Naive thymus-derived CD4-positive, alpha-beta T cell (primary cell): Measurements from ENCODE around the gene CTU1. TPM values are rescaled to one million over a fixed set of nuclear protein-coding genes. Genes with fewer than 3 reads are reported as not detected.
"Not testable (repeated sequence)": the region's sequence is repeated elsewhere in the genome, so short reads cannot be mapped to it uniquely, and the experiment has no call there.

Experiments
- ATAC-seq: fragments of 150-1000 bp; cut with Tn5 transposase; 2 replicates; pipeline ENCODE4 v1.10.0; 2021; ENCODE audit warnings: mild to moderate bottlenecking, moderate library complexity
- CTCF ChIA-PET: fragments of 350-600 bp; sonication (Branson Sonifier 250); formaldehyde crosslinking; loops from one replicate; lab custom pipeline; 2021; ENCODE audit warnings: antibody characterized with exemption; lab: Charles Lee
- POLR2A ChIA-PET: fragments of 350-600 bp; sonication (Branson Sonifier 250); formaldehyde crosslinking; loops from one replicate; lab custom pipeline; 2021; ENCODE audit warnings: antibody characterized with exemption, inconsistent platforms; lab: Charles Lee
- DNase-seq, 9 donors: peaks; one replicate each; pipeline versions ENCODE4 v3.0.0 to v3.0.0-alpha.2; 2020 to 2022; ENCODE audit warnings: mixed read lengths in 1 of 9
- H3K27ac ChIP-seq: one replicate; pipeline ENCODE4 v1.7.0; 2013; ENCODE audit warnings: mild to moderate bottlenecking, low read depth, low read length, moderate library complexity
- H3K27me3 ChIP-seq, 2 donors: one replicate each; pipeline ENCODE4 v1.7.0; 2013; ENCODE audit warnings: low read length in 2 of 2, mild to moderate bottlenecking in 2 of 2, moderate library complexity in 2 of 2; ENCODE audit not compliant: control insufficient read depth in 2 of 2, insufficient read depth in 2 of 2
- H3K36me3 ChIP-seq, 3 experiments: 1 replicate in 2 of 3; 2 replicates in 1 of 3; pipeline ENCODE4 v1.7.0; 2013; ENCODE audit warnings: low read length in 3 of 3, mild to moderate bottlenecking in 3 of 3, moderate library complexity in 1 of 3; ENCODE audit not compliant: insufficient read depth in 3 of 3, control insufficient read depth in 2 of 3
- H3K4me1 ChIP-seq, 2 donors: one replicate each; pipeline ENCODE4 v1.7.0; 2013; ENCODE audit warnings: low read length in 2 of 2, mild to moderate bottlenecking in 2 of 2, moderate library complexity in 1 of 2; ENCODE audit not compliant: control insufficient read depth in 2 of 2, insufficient read depth in 2 of 2
- H3K4me3 ChIP-seq: 2 replicates; pipeline ENCODE4 v1.7.0; 2013; ENCODE audit warnings: mild to moderate bottlenecking, low read length
- H3K9me3 ChIP-seq, 3 experiments: 1 replicate in 2 of 3; 2 replicates in 1 of 3; pipeline ENCODE4 v1.7.0; 2013; ENCODE audit warnings: low read length in 3 of 3; ENCODE audit not compliant: control insufficient read depth in 2 of 3
- H3K27ac Mint-ChIP-seq, 9 donors: one replicate each; pipeline ENCODE4 v1.8.0; 2020 to 2022; ENCODE audit warnings: mixed read lengths in 9 of 9, mild to moderate bottlenecking in 8 of 9, moderate library complexity in 5 of 9, inconsistent platforms in 2 of 9
- H3K27me3 Mint-ChIP-seq, 5 donors: one replicate each; pipeline ENCODE4 v1.8.0; 2021 to 2022; ENCODE audit warnings: mixed read lengths in 5 of 5, mild to moderate bottlenecking in 1 of 5
- H3K36me3 Mint-ChIP-seq, 5 donors: one replicate each; pipeline ENCODE4 v1.8.0; 2020 to 2022; ENCODE audit warnings: mixed read lengths in 5 of 5, mild to moderate bottlenecking in 3 of 5, inconsistent platforms in 1 of 5
- H3K4me1 Mint-ChIP-seq, 7 donors: one replicate each; pipeline ENCODE4 v1.8.0; 2020 to 2022; ENCODE audit warnings: mixed read lengths in 7 of 7, mild to moderate bottlenecking in 3 of 7, inconsistent platforms in 1 of 7
- H3K4me3 Mint-ChIP-seq, 10 donors: one replicate each; pipeline ENCODE4 v1.8.0; 2020 to 2022; ENCODE audit warnings: mild to moderate bottlenecking in 10 of 10, mixed read lengths in 10 of 10, moderate library complexity in 6 of 10, inconsistent platforms in 2 of 10
- H3K9me3 Mint-ChIP-seq, 11 donors: one replicate each; pipeline ENCODE4 v1.8.0; 2020 to 2022; ENCODE audit warnings: mixed read lengths in 11 of 11, mild to moderate bottlenecking in 4 of 11, inconsistent platforms in 1 of 11, moderate library complexity in 1 of 11
- intact Hi-C, 2 donors: fragments of 100-400 bp; cut with micrococcal nuclease; formaldehyde crosslinking; loops; one replicate each; pipeline ENCODE4 v1.15.1; 2023
- polyA plus RNA-seq, 2 donors: library from polyadenylated mRNA; unstranded; fragments of 300-500 nt; fragmentation: Illumina TruSeq; gene quantifications; one replicate each; pipeline ENCODE4 v1.2.3, GENCODE V29; 2021
- total RNA-seq, 6 experiments: library from RNA in 5 of 6; stranded (reverse) in 5 of 6; gene quantifications; 1 replicate in 5 of 6; 2 replicates in 1 of 6; pipeline ENCODE4 v1.2.3 and lab custom pipeline; 2021 to 2026

Gene CTU1
- total and polyA plus RNA-seq, 7 experiments from 2014 or later = 3.0 to 11.8 (median 6.3) TPM

DNA sequence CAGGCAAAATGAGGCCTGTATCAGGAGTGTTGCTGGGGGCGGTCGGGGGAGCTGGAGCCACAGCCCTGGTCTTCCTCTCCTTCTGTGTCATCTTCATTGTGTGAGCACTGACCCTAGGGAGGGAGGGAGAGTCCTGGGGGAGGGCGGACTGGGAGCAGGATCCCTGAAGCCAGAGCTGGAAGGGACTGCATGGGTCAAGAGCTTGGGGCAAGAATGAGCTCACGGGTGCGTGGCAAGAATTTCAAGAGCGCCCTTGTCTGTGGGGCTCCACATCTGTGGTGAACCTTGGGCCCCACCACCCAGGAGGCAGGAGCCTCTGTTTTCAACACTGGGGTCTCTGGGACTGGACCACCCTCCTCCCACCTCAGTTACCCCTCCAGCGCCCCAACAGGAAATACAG is 38.5 kb upstream of the CTU1 start:
- Mint-ChIP-seq H3K36me3 (no peaks in the 10 kb centered on the region), H3K9me3 (peaks cover 0 to 7% (median 0%) of the 10 kb centered on the region in 11 donors), H3K4me1 (peaks cover 0 to 42% (median 11%) of the 10 kb centered on the region in 7 donors), H3K27ac (no peak overlapping the region), H3K4me3 (no peak overlapping the region), H3K27me3 (peaks cover 0 to 30% (median 0%) of the 10 kb centered on the region in 5 donors)
- no peaks in the 10 kb centered on the region for H3K9me3 ChIP-seq
- no peaks in the 10 kb centered on the region for H3K4me1 ChIP-seq
- ATAC-seq = no peak
- ChIA-PET CTCF (no interaction called here), POLR2A (interaction anchor here (1.0 kb wide), 1 partner anchor 19 kb away, joined by 4 read pairs; no protein-coding TSS in a partner anchor)
- no peak overlapping the region for H3K27ac ChIP-seq
- no peak overlapping the region for H3K4me3 ChIP-seq
- H3K36me3 ChIP-seq = no peaks in the 10 kb centered on the region
- DNase-seq = no peak
- intact Hi-C loops = no loop called here
- no peaks in the 10 kb centered on the region for H3K27me3 ChIP-seq

- POLR2A ChIA-PET = no interaction called here
- intact Hi-C loops = no loop called here
- H3K36me3 ChIP-seq = no peaks in the 10 kb centered on the region
- no peak overlapping the region for H3K27ac ChIP-seq
- CTCF ChIA-PET = no interaction called here
- peaks cover 0 to 29% (median 3%) of the 10 kb centered on the region in 5 donors for H3K27me3 Mint-ChIP-seq
- DNase-seq (no peak), ATAC-seq (no peak)
- H3K27ac Mint-ChIP-seq = no peak overlapping the region
- no peaks in the 10 kb centered on the region for H3K36me3 Mint-ChIP-seq
- H3K4me1 Mint-ChIP-seq = peaks cover 0 to 42% (median 11%) of the 10 kb centered on the region in 7 donors
- peaks cover 0 to 4% (median 0%) of the 10 kb centered on the region in 11 donors for H3K9me3 Mint-ChIP-seq
- no peaks in the 10 kb centered on the region for H3K9me3 ChIP-seq
- no peak overlapping the region for H3K4me3 ChIP-seq
- H3K4me3 Mint-ChIP-seq = no peak overlapping the region
- no peaks in the 10 kb centered on the region for H3K27me3 ChIP-seq
- no peaks in the 10 kb centered on the region for H3K4me1 ChIP-seq
Measured at GRCh38 chr19:51145916-51146493, 37.8 kb upstream of the CTU1 start.

DNA sequence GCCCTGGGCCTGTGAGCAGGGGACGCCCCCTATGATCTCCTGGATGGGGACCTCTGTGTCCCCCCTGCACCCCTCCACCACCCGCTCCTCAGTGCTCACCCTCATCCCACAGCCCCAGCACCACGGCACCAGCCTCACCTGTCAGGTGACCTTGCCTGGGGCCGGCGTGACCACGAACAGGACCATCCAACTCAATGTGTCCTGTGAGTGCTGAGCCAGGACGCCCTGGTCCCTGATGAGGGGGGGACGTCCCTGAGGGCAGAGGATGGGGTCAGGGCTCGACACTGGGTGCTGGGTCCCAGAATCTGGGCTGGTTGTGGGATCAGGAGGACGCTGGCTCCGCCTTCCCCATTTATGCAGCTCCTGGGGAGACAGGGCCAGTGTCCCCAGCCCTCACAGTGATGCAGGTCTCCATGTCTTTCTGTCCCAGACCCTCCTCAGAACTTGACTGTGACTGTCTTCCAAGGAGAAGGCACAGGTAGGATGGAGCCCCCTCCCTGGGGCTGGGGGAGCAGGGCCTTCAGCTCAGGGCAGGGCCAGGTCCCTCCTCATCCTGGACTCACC is 36.4 kb upstream of the CTU1 start:
- Mint-ChIP-seq H3K9me3 (no peaks in the 10 kb centered on the region), H3K27ac (peak overlapping the region in 1 of 9 donors; percentile 17), H3K4me3 (no peak overlapping the region), H3K27me3 (peaks cover 0 to 24% (median 3%) of the 10 kb centered on the region in 5 donors), H3K4me1 (peaks cover 0 to 36% (median 18%) of the 10 kb centered on the region in 7 donors), H3K36me3 (no peaks in the 10 kb centered on the region)
- ChIA-PET CTCF (no interaction called here), POLR2A (no interaction called here)
- no peaks in the 10 kb centered on the region for H3K27me3 ChIP-seq
- intact Hi-C loops = no loop called here
- no peak for ATAC-seq
- no peak overlapping the region for H3K4me3 ChIP-seq
- no peaks in the 10 kb centered on the region for H3K9me3 ChIP-seq
- DNase-seq = no peak
- H3K4me1 ChIP-seq = no peaks in the 10 kb centered on the region
- no peak overlapping the region for H3K27ac ChIP-seq
- H3K36me3 ChIP-seq = no peaks in the 10 kb centered on the region

GRCh38 chr19:51143486-51143885 is 35.3 kb upstream of the CTU1 start:
- intact Hi-C loops = no loop called here
- Histone ChIP-seq H3K36me3 (no peaks in the 10 kb centered on the region), H3K27ac (no peak overlapping the region), H3K9me3 (no peaks in the 10 kb centered on the region), H3K4me3 (no peak overlapping the region), H3K4me1 (no peaks in the 10 kb centered on the region), H3K27me3 (no peaks in the 10 kb centered on the region)
- H3K27ac Mint-ChIP-seq = no peak overlapping the region
- H3K27me3 Mint-ChIP-seq = peaks cover 0 to 17% (median 3%) of the 10 kb centered on the region in 5 donors
- H3K4me1 Mint-ChIP-seq = peaks cover 0 to 37% (median 20%) of the 10 kb centered on the region in 7 donors
- H3K4me3 Mint-ChIP-seq = peak overlapping the region in 1 of 10 donors; percentile 47
- ChIA-PET CTCF (no interaction called here), POLR2A (no interaction called here)
- no peaks in the 10 kb centered on the region for H3K36me3 Mint-ChIP-seq
- DNase-seq = peak in 1 of 9 donors; percentile 3
- no peaks in the 10 kb centered on the region for H3K9me3 Mint-ChIP-seq
- no peak for ATAC-seq

- Mint-ChIP-seq H3K4me3 (peak overlapping the region in 1 of 10 donors; percentile 66), H3K4me1 (peaks cover 0 to 38% (median 21%) of the 10 kb centered on the region in 7 donors), H3K27me3 (peaks cover 0 to 17% (median 3%) of the 10 kb centered on the region in 5 donors)
- H3K27ac ChIP-seq, H3K36me3 Mint-ChIP-seq, H3K4me1 ChIP-seq, H3K27me3 ChIP-seq, H3K36me3 ChIP-seq, H3K9me3 ChIP-seq, CTCF ChIA-PET, POLR2A ChIA-PET, ATAC-seq, H3K9me3 Mint-ChIP-seq, H3K4me3 ChIP-seq, H3K27ac Mint-ChIP-seq, intact Hi-C loops: not testable (repeated sequence)
- DNase-seq = peak in 1 of 9 donors; percentile 19
Measured at GRCh38 chr19:51142809-51143475, 34.7 kb upstream of the CTU1 start.

DNA sequence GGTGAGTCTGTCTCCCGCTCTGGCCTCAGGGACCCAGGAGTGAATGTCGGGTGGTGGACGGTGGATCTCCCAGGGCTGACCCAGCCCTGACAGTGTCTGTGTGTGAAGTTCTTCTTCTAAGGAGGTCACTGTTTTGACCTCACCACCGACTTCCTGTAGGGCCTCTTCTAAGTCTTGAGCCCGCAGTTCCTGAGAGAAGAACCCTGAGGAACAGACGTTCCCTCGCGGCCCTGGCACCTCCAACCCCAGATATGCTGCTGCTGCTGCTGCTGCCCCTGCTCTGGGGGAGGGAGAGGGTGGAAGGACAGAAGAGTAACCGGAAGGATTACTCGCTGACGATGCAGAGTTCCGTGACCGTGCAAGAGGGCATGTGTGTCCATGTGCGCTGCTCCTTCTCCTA is 33.9 kb upstream of the CTU1 start, which contains the start of gene SIGLEC7:
TSS of gene SIGLEC7 (plus strand) at position 183 of the 400 bp plus-strand sequence. CDS start at position 252, 69 bp downstream.
- H3K4me3 ChIP-seq = no peak within 1 kb of the TSS
- peak in 1 of 9 donors; percentile 12 for DNase-seq
- H3K27ac Mint-ChIP-seq = peak within 1 kb of the TSS in 1 of 9 donors; percentile 46
- peak; percentile 47 for ATAC-seq
- peaks cover 0 to 17% (median 3%) of the 10 kb centered on the region in 5 donors for H3K27me3 Mint-ChIP-seq
- H3K36me3 Mint-ChIP-seq = no peaks in the 10 kb centered on the region
- H3K9me3 ChIP-seq = no peaks in the 10 kb centered on the region
- intact Hi-C loops = no loop called here
- peaks cover 3 to 6% of the 10 kb centered on the region in 2 donors for H3K4me1 ChIP-seq
- H3K4me1 Mint-ChIP-seq = peaks cover 3 to 40% (median 25%) of the 10 kb centered on the region in 7 donors
- ChIA-PET CTCF (interaction anchor here (0.7 kb wide), 1 partner anchor 10 kb away, joined by 3 read pairs; no protein-coding TSS in a partner anchor), POLR2A (no interaction called here)
- no peaks in the 10 kb centered on the region for H3K27me3 ChIP-seq
- H3K36me3 ChIP-seq = no peaks in the 10 kb centered on the region
- H3K27ac ChIP-seq = no peak within 1 kb of the TSS
- H3K9me3 Mint-ChIP-seq = no peaks in the 10 kb centered on the region
- H3K4me3 Mint-ChIP-seq = peak within 1 kb of the TSS in 1 of 10 donors; percentile 66
